ENCODE results near the gene CDK5. TPM values are rescaled to one million over a fixed set of nuclear protein-coding genes. Genes with fewer than 3 reads are reported as not detected.
"Not testable (repeated sequence)": the region's sequence is repeated elsewhere in the genome, so short reads cannot be mapped to it uniquely, and the experiment has no call there.

CDK5 gene
- total RNA-seq, 3 donors from 2014 or later: 8.3 to 12.4 (median 11.7) TPM

- no peaks in the 10 kb centered on the region for H3K9me3 ChIP-seq
- TF ChIP-seq CTCF (IDR thresholded peaks at IDR 0.05): no peak
- intact Hi-C loops (cut with DNase I, micrococcal nuclease): no loop called here
- H3K4me1 ChIP-seq (ENCODE audit: low read depth): peaks cover 18% of the 10 kb centered on the region
- no peaks in the 10 kb centered on the region for H3K36me3 ChIP-seq (ENCODE audit: low read depth)
- DNase-seq (no peak), ATAC-seq (no peak)
- H3K4me3 ChIP-seq: no peak overlapping the region
These were observed 26.7 kb downstream of the CDK5 start for GRCh38 chr7:151031011-151031410.

- no peak for ATAC-seq
- no peak for DNase-seq
- Histone ChIP-seq H3K4me1 (ENCODE audit: low read depth) (peaks cover 18% of the 10 kb centered on the region), H3K9me3 (no peaks in the 10 kb centered on the region), H3K4me3 (peak overlapping the region; percentile 36), H3K36me3 (ENCODE audit: low read depth) (no peaks in the 10 kb centered on the region)
- intact Hi-C loops (cut with DNase I, micrococcal nuclease): no loop called here
- no peak for TF ChIP-seq CTCF (IDR thresholded peaks at IDR 0.05)
These were observed 28.7 kb downstream of the CDK5 start for GRCh38 chr7:151028948-151029501.

- Histone ChIP-seq H3K9me3 (no peaks in the 10 kb centered on the region), H3K36me3 (ENCODE audit: low read depth) (no peaks in the 10 kb centered on the region), H3K4me1 (ENCODE audit: low read depth) (peaks cover 18% of the 10 kb centered on the region), H3K4me3 (peak within 1 kb of the TSS; percentile 36)
- DNase-seq: peak; percentile 98 to 99 (median 99)
- TF ChIP-seq CTCF (IDR thresholded peaks at IDR 0.05): peak; percentile 40
- intact Hi-C loops (cut with DNase I, micrococcal nuclease): no loop called here
- ATAC-seq: peak; percentile 95
These were observed 29.4 kb downstream of the CDK5 start, which contains the start of gene ABCB8 for GRCh38 chr7:151028131-151028947. TSS of gene ABCB8 (plus strand) at chr7:151028450. CDS start at chr7:151028516, 66 bp downstream.

- intact Hi-C loops (cut with DNase I, micrococcal nuclease); H3K36me3 ChIP-seq (ENCODE audit: low read depth); DNase-seq; ATAC-seq; H3K9me3 ChIP-seq: not testable (repeated sequence)
- Histone ChIP-seq H3K4me3 (peak overlapping the region; percentile 36), H3K4me1 (ENCODE audit: low read depth) (peaks cover 18% of the 10 kb centered on the region)
These were observed 30.0 kb downstream of the CDK5 start for GRCh38 chr7:151027728-151028130.

- ATAC-seq; DNase-seq; intact Hi-C loops (cut with DNase I, micrococcal nuclease); H3K9me3 ChIP-seq; H3K36me3 ChIP-seq (ENCODE audit: low read depth); H3K4me3 ChIP-seq: not testable (repeated sequence)
- H3K4me1 ChIP-seq (ENCODE audit: low read depth): peaks cover 18% of the 10 kb centered on the region
These were observed 30.6 kb downstream of the CDK5 start for GRCh38 chr7:151026771-151027727.

GRCh38 chr7:151025924-151026671 lies 31.6 kb downstream of the CDK5 start:
- peaks cover 18% of the 10 kb centered on the region for H3K4me1 ChIP-seq (ENCODE audit: low read depth)
- H3K9me3 ChIP-seq: no peaks in the 10 kb centered on the region
- no peaks in the 10 kb centered on the region for H3K36me3 ChIP-seq (ENCODE audit: low read depth)
- DNase-seq (no peak), ATAC-seq (no peak)
- no peak overlapping the region for H3K4me3 ChIP-seq
- TF ChIP-seq CTCF (IDR thresholded peaks at IDR 0.05): no peak
- intact Hi-C loops (cut with DNase I, micrococcal nuclease): no loop called here
